ENCODE measurements around the gene ANKRD10.
"Not testable (repeated sequence)": the region's sequence is repeated elsewhere in the genome, so short reads cannot be mapped to it uniquely, and the experiment has no call there.

Gene ANKRD10

GRCh38 chr13:110950819-110951570, 36.1 kb upstream of the ANKRD10 start:
- H3K9me3 Mint-ChIP-seq: no peaks in the 10 kb centered on the region
- peaks cover 37% of the 10 kb centered on the region for H3K4me1 Mint-ChIP-seq
- no peak overlapping the region for H3K4me3 Mint-ChIP-seq
- no peak for ATAC-seq
- H3K36me3 Mint-ChIP-seq (ENCODE audit: low read depth): no peaks in the 10 kb centered on the region
- no peak for DNase-seq
- H3K27ac Mint-ChIP-seq: no peak overlapping the region
- H3K27me3 Mint-ChIP-seq: peaks cover 5% of the 10 kb centered on the region

- no peak overlapping the region for H3K27ac Mint-ChIP-seq
- H3K4me3 Mint-ChIP-seq: no peak overlapping the region
- DNase-seq (no peak), ATAC-seq (no peak)
- peaks cover 37% of the 10 kb centered on the region for H3K4me1 Mint-ChIP-seq
- H3K27me3 Mint-ChIP-seq: peaks cover 5% of the 10 kb centered on the region
- H3K9me3 Mint-ChIP-seq: no peaks in the 10 kb centered on the region
- no peaks in the 10 kb centered on the region for H3K36me3 Mint-ChIP-seq (ENCODE audit: low read depth)
Observed at GRCh38 chr13:110950356-110950755, 35.5 kb upstream of the ANKRD10 start.

DNA sequence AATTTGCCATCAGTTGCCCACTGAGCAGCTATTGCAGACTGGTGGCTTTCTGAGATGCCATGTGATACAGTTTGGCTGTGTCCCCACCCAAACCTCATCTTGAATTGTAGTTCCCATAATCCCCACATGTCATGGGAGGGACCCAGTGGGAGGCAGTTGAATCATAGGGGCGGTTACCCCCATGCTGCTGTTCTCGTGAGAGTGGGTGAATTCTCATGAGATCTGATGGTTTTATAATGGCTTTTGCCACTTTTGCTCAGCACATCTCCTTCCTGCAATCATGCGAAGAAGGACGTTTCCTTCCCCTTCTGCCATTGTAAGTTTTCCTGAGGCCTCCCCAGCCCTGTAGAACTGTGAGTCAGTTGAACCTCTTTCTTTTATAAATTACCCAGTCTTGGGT, 34.8 kb upstream of the ANKRD10 start:
- H3K4me3 Mint-ChIP-seq: no peak overlapping the region
- DNase-seq: no peak
- H3K4me1 Mint-ChIP-seq: peaks cover 32% of the 10 kb centered on the region

GRCh38 chr13:110949116-110949515, 34.2 kb upstream of the ANKRD10 start:
- no peak for DNase-seq
- H3K4me3 Mint-ChIP-seq: no peak overlapping the region
- no peak for ATAC-seq
- H3K36me3 Mint-ChIP-seq (ENCODE audit: low read depth): no peaks in the 10 kb centered on the region
- H3K9me3 Mint-ChIP-seq: no peaks in the 10 kb centered on the region
- H3K27ac Mint-ChIP-seq: no peak overlapping the region
- H3K4me1 Mint-ChIP-seq: peaks cover 35% of the 10 kb centered on the region
- H3K27me3 Mint-ChIP-seq: peaks cover 5% of the 10 kb centered on the region

More for the DNA sequence above, 34.8 kb upstream of the ANKRD10 start:
- Mint-ChIP-seq H3K9me3 (no peaks in the 10 kb centered on the region), H3K27ac (no peak overlapping the region), H3K36me3 (ENCODE audit: low read depth) (no peaks in the 10 kb centered on the region), H3K27me3 (peaks cover 5% of the 10 kb centered on the region)
- ATAC-seq: no peak

- not testable (repeated sequence) for ATAC-seq; H3K4me3 Mint-ChIP-seq; H3K27ac Mint-ChIP-seq; DNase-seq; H3K27me3 Mint-ChIP-seq; H3K9me3 Mint-ChIP-seq; H3K36me3 Mint-ChIP-seq (ENCODE audit: low read depth)
- peaks cover 39% of the 10 kb centered on the region for H3K4me1 Mint-ChIP-seq
Observed at GRCh38 chr13:110947338-110947737, 32.5 kb upstream of the ANKRD10 start.

DNA sequence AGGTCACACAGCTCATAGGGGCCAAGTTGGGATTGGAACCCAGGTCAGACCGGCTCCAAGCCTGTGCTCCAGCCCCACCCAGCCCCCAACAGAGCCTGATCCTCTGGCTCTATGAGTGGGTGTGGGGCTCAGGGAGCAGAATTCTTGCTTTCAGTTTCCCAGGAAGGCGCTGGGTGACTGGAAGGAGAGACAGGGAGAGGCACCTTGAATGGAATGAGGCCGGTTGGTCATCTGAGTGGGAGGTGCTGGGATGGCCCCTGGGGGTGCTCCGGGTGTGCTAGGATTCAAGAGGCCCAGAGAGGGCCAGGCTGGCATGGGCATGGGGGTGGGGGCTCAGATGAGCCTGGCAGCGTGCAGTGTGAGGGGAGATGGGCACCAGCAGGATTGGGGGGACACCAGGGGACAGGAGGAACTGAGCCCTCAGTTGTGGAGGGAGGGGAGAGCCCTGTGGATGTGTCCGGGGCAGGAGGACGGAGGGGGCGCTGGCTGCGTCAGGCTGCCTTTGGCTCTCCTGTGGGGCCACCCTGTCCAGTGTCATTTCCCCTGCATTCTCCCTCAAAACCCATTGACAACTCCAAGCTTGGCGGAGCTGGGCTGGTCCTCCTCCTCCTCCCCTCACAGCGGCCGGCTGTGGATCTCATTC, 31.2 kb upstream of the ANKRD10 start:
- Mint-ChIP-seq H3K4me1 (peaks cover 39% of the 10 kb centered on the region), H3K27ac (no peak overlapping the region), H3K9me3 (peaks cover 13% of the 10 kb centered on the region), H3K27me3 (peaks cover 5% of the 10 kb centered on the region), H3K4me3 (no peak overlapping the region), H3K36me3 (ENCODE audit: low read depth) (peaks cover 7% of the 10 kb centered on the region)
- no peak for ATAC-seq
- DNase-seq: no peak

DNA sequence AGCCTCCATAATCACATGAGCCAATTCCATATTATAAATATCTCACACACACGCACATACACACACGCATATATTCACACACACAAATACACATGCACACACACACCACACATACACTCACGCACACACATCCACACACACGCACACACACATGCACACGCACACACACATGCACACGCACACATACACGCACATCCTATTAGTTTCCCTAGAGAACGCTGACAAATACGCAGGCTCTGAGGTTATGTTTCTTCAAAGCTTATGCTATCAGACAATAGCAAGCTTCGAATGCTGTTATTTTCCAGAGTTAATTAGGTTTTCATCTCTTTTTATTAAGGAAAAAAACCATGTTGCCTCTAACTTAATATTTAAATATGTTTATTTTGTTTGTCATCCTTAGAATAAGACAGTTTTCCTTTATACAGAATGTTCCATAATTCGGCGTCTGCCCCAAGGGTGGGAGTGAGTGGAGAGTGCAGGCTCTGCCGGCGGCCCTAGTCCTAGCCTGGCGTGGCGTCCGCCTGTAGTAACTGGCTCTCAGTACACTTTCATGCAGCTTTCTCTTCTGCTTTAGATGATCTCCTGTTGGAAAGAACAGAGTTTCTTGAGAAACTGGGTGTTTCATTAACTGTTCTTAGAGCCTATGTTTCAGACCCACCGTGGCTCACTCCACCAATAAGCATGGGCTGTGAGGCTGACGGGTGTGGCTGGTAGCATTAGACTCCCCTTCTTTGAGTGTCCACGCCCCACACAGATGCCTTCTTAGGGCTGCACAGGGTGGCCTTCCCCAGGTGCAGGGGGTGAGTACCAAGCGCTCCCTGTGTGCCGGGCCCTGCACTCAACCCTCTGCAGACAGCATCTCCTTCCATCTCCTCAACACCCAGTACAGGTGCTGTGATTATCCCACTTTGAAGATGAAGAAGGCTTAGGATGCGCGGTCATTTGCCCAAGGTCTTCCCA, 30.4 kb upstream of the ANKRD10 start:
- H3K9me3 Mint-ChIP-seq: peaks cover 13% of the 10 kb centered on the region
- peaks cover 7% of the 10 kb centered on the region for H3K36me3 Mint-ChIP-seq (ENCODE audit: low read depth)
- ATAC-seq (no peak), DNase-seq (no peak)
- peaks cover 37% of the 10 kb centered on the region for H3K4me1 Mint-ChIP-seq
- peaks cover 5% of the 10 kb centered on the region for H3K27me3 Mint-ChIP-seq
- no peak overlapping the region for H3K27ac Mint-ChIP-seq
- no peak overlapping the region for H3K4me3 Mint-ChIP-seq

DNA sequence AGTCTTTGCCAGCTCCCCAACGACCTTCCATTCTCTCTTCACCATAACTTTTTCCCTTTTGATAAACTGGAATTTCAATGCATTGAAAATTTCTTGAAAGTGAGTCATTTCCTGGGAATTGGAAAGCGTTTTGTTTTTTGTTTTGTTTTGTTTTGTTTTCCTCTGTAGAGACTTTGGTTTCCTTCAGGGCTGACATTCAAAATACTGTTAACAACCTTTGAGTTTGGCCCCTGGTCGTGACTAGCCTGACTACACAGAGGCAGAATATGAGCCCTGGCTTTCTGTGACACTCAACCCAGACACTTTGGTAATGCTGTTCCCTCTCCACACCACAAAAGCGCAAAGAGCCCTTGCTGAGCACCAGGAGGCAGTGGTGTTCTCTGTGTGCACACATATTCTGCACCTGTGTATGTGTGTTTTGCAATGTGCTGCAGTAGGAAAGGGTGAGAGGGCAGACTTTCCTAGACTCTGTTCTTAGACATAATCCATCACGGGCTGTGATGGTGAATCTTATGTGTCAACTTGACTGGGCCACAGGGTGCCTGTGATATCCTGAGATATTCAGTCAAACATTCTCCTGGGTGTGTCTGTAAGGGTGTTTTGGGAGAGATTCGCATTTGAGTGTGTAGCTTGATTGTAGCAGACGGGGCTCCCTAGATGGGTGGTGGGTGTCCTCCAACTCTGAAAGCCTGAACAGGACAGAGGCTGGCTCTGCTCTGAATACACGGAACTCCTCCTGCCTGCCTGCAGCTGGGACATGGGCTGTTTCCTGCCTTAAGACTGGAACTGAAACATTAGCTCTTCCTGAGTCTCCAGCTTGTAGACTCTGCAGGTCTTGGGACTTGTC, 29.5 kb upstream of the ANKRD10 start:
- peaks cover 6% of the 10 kb centered on the region for H3K27me3 Mint-ChIP-seq
- H3K36me3 Mint-ChIP-seq (ENCODE audit: low read depth): peaks cover 7% of the 10 kb centered on the region
- DNase-seq (no peak), ATAC-seq (peak; percentile 75)
- H3K4me1 Mint-ChIP-seq: peaks cover 40% of the 10 kb centered on the region
- H3K9me3 Mint-ChIP-seq: peaks cover 13% of the 10 kb centered on the region
- H3K27ac Mint-ChIP-seq: no peak overlapping the region
- no peak overlapping the region for H3K4me3 Mint-ChIP-seq

- Mint-ChIP-seq H3K4me1 (peaks cover 55% of the 10 kb centered on the region), H3K4me3 (peak overlapping the region; percentile 39), H3K36me3 (ENCODE audit: low read depth) (peaks cover 7% of the 10 kb centered on the region), H3K27ac (peak overlapping the region; percentile 86), H3K27me3 (peaks cover 4% of the 10 kb centered on the region), H3K9me3 (peaks cover 19% of the 10 kb centered on the region)
- peak; percentile 31 for DNase-seq
- peak; percentile 84 for ATAC-seq
Observed at GRCh38 chr13:110942248-110942981, 27.5 kb upstream of the ANKRD10 start.

- DNase-seq (no peak), ATAC-seq (peak; percentile 65)
- H3K9me3 Mint-ChIP-seq: peaks cover 50% of the 10 kb centered on the region
- peaks cover 9% of the 10 kb centered on the region for H3K27me3 Mint-ChIP-seq
- peak overlapping the region; percentile 36 for H3K27ac Mint-ChIP-seq
- no peak overlapping the region for H3K4me3 Mint-ChIP-seq
- peaks cover 27% of the 10 kb centered on the region for H3K36me3 Mint-ChIP-seq (ENCODE audit: low read depth)
- H3K4me1 Mint-ChIP-seq: peaks cover 44% of the 10 kb centered on the region
Observed at GRCh38 chr13:110938662-110939421, 24.0 kb upstream of the ANKRD10 start.

- DNase-seq (no peak), ATAC-seq (no peak)
- Mint-ChIP-seq H3K27ac (no peak overlapping the region), H3K4me3 (no peak overlapping the region), H3K36me3 (ENCODE audit: low read depth) (peaks cover 35% of the 10 kb centered on the region), H3K4me1 (peaks cover 36% of the 10 kb centered on the region), H3K27me3 (peaks cover 10% of the 10 kb centered on the region), H3K9me3 (peaks cover 60% of the 10 kb centered on the region)
Observed at GRCh38 chr13:110937511-110938285, 22.8 kb upstream of the ANKRD10 start.

DNA sequence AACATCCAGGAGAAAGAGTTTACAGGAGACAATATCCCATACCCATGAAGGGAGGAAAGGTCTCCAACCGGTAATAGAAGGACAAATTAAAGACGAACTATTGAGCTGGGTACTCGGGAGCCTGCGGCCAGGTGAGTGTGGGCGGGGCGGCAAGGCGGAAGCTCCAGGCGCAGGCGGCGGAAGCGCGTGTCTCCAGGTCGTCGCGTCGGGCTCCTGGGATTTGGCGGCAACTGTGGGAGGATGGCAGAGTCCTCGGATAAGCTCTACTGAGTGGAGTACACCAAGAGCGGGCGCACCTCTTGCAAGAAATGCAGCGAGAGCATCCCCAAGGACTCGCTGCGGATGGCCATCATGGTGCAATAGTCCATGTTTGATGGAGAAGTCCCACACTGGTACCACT, 21.6 kb upstream of the ANKRD10 start:
- H3K9me3 Mint-ChIP-seq: peaks cover 58% of the 10 kb centered on the region
- no peak overlapping the region for H3K4me3 Mint-ChIP-seq
- peaks cover 34% of the 10 kb centered on the region for H3K36me3 Mint-ChIP-seq (ENCODE audit: low read depth)
- H3K27me3 Mint-ChIP-seq: peaks cover 15% of the 10 kb centered on the region
- no peak overlapping the region for H3K27ac Mint-ChIP-seq
- DNase-seq: no peak
- peaks cover 24% of the 10 kb centered on the region for H3K4me1 Mint-ChIP-seq
- no peak for ATAC-seq
